A172 (cell line): ENCODE data around the gene GCN1. TPM values are rescaled to one million over a fixed set of nuclear protein-coding genes. Genes with fewer than 3 reads are reported as not detected.
"Not testable (repeated sequence)": the region's sequence is repeated elsewhere in the genome, so short reads cannot be mapped to it uniquely, and the experiment has no call there.

Source experiments
- DNase-seq: peaks from one replicate; pipeline ENCODE4 v3.0.0-alpha.2; 2015; ENCODE audit warnings: low spot score
- total RNA-seq: library from RNA; depleted of rRNA; stranded (reverse); fragments of >200 nt; shearing (Covaris generic); gene quantifications from 2 replicates; pipeline ENCODE4 v1.2.3, GENCODE V29; 2014; rRNA removed

The GCN1 gene, protein sequence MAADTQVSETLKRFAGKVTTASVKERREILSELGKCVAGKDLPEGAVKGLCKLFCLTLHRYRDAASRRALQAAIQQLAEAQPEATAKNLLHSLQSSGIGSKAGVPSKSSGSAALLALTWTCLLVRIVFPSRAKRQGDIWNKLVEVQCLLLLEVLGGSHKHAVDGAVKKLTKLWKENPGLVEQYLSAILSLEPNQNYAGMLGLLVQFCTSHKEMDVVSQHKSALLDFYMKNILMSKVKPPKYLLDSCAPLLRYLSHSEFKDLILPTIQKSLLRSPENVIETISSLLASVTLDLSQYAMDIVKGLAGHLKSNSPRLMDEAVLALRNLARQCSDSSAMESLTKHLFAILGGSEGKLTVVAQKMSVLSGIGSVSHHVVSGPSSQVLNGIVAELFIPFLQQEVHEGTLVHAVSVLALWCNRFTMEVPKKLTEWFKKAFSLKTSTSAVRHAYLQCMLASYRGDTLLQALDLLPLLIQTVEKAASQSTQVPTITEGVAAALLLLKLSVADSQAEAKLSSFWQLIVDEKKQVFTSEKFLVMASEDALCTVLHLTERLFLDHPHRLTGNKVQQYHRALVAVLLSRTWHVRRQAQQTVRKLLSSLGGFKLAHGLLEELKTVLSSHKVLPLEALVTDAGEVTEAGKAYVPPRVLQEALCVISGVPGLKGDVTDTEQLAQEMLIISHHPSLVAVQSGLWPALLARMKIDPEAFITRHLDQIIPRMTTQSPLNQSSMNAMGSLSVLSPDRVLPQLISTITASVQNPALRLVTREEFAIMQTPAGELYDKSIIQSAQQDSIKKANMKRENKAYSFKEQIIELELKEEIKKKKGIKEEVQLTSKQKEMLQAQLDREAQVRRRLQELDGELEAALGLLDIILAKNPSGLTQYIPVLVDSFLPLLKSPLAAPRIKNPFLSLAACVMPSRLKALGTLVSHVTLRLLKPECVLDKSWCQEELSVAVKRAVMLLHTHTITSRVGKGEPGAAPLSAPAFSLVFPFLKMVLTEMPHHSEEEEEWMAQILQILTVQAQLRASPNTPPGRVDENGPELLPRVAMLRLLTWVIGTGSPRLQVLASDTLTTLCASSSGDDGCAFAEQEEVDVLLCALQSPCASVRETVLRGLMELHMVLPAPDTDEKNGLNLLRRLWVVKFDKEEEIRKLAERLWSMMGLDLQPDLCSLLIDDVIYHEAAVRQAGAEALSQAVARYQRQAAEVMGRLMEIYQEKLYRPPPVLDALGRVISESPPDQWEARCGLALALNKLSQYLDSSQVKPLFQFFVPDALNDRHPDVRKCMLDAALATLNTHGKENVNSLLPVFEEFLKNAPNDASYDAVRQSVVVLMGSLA (N-terminal part only)
- total RNA-seq, result 41.5 and 43.4 TPM in 2 replicates

DNA sequence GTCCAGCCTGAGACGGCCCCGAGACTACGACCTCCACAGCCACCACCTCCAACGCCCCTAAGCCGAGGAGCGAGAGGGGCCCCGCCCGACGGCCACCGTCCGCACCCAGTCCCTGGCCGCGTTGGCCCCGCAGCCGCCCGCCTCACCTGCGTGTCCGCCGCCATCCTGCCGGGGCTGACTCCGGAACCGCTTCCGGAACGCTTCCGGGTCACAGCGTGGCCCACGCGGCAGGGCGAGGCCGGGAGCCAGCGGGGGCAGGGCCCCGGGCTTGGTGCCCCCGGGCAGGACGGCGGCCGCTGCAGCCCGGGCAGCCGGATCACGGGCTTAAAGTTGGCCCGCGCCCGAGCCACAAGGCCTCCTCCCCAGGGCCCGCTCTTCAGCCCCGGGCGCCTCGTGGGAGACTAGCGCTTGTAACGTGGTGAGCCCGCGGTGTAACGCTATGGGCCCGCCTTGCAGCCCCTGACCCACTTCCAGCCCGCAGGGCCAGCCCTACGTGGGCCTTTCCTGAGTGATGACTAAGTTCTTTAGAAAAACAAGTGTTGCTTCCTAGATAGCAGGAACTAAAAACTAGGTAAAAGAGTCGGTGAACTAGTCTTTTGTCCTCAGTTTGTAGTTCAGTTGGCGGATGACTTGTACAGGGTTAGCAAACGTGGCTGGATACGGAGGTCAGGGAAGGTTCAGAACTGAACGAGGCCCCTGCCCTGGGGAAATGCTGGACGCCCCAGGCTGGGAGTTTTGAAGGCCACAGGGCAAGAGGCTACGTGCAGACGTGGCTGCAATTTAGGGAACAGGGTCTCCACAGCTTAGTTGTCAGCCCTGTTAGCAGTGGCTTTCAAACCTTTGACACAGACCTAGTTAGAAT lies at the start of gene GCN1:
Gene GCN1, minus strand, starts transcription at position 182 of the 862 bp plus-strand sequence. Its CDS starts 18 bp downstream, at position 164.
- peak; percentile 60 for DNase-seq

DNA sequence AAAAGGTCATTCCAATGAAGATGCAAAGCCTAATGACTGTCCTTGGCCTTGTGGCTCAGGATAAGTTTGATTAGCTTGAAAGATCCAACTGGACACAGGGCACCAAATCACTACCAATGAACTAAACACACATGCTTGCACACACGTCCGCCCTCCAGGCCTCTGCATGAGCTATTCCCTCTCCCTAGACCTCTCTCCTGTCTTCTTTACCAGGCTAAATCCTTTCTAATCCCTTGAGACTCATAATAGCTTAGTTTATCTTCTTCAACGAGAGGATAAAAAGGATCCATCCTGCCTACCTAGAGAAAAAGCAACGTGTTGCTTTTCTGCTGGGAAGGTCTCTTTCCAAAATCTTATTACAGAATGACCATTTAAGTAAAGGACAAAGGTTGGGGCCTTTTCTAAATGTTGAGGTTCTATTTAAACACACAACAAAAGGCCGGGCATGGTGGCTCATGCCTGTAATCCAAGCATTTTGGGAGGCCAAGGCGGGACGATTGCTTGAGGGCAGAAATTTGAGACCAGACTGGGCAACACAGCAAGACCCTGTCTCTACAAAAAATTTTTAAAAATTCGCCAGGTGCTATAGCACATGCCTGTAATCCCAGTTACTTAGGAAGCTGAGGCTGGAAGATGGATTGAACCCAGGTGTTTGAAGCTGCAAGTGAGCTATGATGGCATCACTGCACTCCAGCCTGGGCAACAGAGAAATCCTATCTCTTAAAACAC lies 48.6 kb upstream of the GCN1 start:
- no peak for DNase-seq

- DNase-seq, result no peak
These were observed 47.8 kb upstream of the GCN1 start for GRCh38 chr12:120242275-120242799.

DNA sequence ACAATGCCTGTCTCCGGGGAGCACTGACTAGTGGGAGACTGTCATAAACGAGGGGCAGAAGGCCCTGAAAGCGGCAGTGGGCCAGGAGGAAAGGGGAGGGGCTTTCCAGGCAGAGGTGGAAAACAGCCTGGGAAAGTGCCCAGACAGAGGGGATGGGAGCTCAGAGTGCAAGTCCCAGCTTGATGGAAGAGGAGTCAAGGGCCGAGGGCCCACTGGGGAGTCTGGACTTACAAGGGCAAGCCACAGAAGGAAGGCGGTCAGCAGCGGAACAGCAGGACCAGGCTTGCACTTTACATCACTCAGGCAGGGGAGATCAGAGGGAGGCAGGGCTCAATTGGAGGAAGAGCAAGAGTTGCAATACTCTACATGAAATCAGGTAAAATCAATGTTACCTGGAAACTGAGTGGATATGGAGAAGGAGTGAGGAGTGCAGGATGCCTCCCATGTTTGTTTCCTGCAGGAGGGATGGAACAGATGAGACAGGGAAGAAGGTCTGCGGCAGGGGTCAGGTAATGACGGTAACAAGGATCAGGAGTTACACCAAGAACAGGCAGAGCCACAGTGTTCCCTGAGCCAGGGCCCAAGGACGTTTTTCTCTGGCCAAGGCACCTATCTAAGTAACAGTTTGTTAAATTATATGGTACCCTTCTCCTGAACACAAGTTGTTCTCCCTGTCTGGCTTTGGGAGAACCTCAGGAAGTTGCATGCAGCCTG lies 47.2 kb upstream of the GCN1 start:
- DNase-seq, result no peak

DNA sequence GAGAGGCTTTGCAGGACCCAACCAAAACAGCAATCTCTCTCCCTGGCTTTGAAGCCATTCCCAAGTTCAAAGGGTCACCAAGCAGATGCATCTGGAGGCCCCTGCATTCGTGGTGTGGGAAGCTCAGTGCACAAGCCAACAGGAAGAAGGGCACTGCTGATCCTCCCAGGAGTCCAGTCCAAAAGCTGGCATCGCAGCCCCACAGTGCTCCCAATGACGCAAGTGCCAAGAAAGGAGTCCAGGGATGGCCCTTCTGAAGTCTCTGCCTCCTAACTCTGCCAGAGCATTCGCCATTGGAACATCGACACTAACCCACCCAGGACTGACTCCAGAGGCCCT lies 45.9 kb upstream of the GCN1 start:
- no peak for DNase-seq

GRCh38 chr12:120239776-120240494 lies 45.4 kb upstream of the GCN1 start:
- no peak for DNase-seq

- DNase-seq, result peak; percentile 54
These were observed 44.4 kb upstream of the GCN1 start for GRCh38 chr12:120238839-120239445.

DNA sequence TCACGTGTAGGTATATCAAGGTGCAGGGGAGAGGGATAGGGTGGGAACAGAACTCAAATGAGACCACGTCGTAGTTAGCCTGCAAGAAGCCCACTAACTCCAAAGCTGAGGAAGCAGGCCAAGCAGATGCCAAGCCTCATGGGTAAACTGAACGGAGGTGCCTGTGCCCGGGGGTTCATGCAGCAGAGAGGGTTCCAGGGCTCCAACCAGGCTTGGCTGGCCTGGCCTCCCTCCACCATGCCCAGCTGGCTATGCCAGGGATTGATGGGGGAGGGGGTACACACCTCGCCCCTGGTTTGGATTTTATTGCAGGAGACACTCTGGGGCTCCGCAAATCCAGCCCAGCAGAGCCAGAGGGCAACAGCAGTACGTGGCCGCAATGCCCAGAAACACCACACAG lies 43.7 kb upstream of the GCN1 start:
- DNase-seq, result no peak

GRCh38 chr12:120237360-120238171 lies 43.1 kb upstream of the GCN1 start:
- DNase-seq, result peak; percentile 96

DNA sequence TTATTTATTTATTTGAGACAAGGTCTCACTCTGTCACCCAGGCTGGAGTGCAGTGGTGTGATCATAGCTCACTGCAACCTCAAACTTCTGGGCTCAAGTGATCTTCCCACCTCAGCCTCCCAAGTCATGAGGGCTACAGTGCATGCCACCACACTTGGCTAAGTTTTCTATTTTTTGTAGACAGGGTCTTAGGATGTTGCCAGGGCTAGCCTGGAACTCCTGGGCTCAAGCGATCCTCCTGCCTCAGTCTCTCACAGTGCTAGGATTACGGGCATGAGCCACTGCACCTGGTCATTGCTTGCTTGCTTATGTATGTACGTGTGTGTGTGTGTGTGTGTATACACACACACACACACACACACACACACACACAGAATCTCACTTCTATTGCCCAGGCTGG lies 42.3 kb upstream of the GCN1 start:
- not testable (repeated sequence) for DNase-seq

DNA sequence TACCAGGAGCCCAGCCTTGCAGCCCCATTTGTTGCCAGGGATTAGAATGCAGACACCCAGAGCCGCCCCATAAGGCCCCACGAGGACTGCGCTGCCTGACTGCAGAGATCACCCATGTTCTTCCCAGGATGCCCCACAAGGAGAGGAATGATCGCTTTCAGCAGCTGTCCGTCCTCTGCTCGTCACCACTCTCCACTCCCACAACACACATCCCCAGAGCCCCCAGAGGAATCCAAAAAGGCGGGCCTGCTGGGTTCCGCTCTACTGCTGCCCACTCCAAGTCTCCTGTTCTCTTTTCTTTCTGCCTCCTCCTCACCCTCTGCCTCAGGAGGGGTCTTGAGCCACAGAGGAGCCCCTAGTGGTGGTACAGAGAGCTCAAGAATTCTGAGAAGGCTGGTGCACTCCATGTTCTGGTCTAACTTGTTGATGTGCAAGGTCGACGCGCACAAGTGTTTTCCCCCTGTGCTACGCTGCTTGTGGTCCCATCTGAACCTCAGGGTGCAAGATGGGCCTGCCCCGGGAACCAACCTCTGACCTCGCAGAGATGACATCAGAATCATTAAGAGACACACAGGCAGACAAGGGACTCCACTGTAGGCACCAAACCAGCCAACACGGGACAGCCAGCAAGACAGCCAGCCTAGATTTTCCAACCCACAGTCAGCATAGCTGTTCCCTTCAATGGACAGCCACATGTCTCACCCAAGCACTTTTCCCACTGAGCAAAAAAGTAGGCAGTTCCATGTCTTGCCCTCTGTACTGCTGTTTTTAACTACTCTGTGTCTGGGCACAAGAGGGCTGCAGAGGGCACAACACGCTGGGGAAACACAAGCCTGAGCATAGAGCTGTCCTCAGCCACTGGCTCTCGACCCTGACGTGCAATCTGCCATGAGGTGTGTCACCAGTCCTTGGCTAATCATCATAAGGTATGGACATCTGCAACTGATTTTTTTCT lies 41.1 kb upstream of the GCN1 start:
- DNase-seq, result no peak

GRCh38 chr12:120234643-120235368 lies 40.3 kb upstream of the GCN1 start:
- DNase-seq, result peak; percentile 98

GRCh38 chr12:120231316-120232011 lies 36.9 kb upstream of the GCN1 start:
- DNase-seq, result peak; percentile 100

DNA sequence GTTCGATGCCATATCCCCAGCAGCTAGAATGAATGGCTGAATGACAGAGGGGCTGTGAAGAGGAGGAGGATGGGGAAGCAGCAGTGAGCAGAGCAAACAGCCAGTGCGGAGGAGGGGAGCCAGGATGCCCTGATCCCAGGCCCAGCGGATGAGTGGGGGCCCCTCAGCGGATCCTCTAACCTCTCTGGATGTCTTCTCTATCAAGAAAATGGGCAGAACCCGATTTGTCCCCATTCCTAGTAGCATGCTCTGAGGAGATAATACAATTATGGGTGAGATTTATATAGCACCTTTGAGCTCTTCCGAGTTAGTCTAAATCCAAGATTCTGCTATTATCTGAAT lies 36.4 kb upstream of the GCN1 start:
- DNase-seq, result no peak
